ENCODE measurements around the gene HIC1. TPM values are rescaled to one million over a fixed set of nuclear protein-coding genes. Genes with fewer than 3 reads are reported as not detected.
A peak's percentile ranks its signal among the peaks of the same experiment; 100 is the strongest.

HIC1 gene
- total RNA-seq, 2 donors from 2014 or later, result 15.5 to 18.0 TPM

- no peak overlapping the region for H3K4me3 ChIP-seq
- no peaks in the 10 kb centered on the region for H3K9me3 ChIP-seq
- no peak for TF ChIP-seq CTCF (IDR thresholded peaks at IDR 0.05)
- peaks cover 0 to 58% of the 10 kb centered on the region in 2 donors for H3K4me1 ChIP-seq
- peak overlapping the region in 1 of 2 donors; percentile 39 for H3K27ac ChIP-seq
- no peaks in the 10 kb centered on the region for H3K36me3 ChIP-seq
- DNase-seq (ENCODE audit: low spot score), result no peak
- H3K27me3 ChIP-seq, result no peaks in the 10 kb centered on the region
Measured at GRCh38 chr17:2028234-2028614, 26.7 kb upstream of the HIC1 start.

- H3K36me3 ChIP-seq, result peaks cover 4% of the 10 kb centered on the region
- H3K27ac ChIP-seq, result peak overlapping the region in 1 of 2 donors; percentile 39
- DNase-seq (ENCODE audit: low spot score), result no peak
- no peak overlapping the region for H3K4me3 ChIP-seq
- H3K27me3 ChIP-seq, result no peaks in the 10 kb centered on the region
- H3K4me1 ChIP-seq, result peaks cover 0 to 53% of the 10 kb centered on the region in 2 donors
- no peak for TF ChIP-seq CTCF (IDR thresholded peaks at IDR 0.05)
- no peaks in the 10 kb centered on the region for H3K9me3 ChIP-seq
Measured at GRCh38 chr17:2028737-2029136, 26.2 kb upstream of the HIC1 start.

GRCh38 chr17:2029911-2030778 is 24.8 kb upstream of the HIC1 start, which contains the start of gene DPH1:
Gene DPH1 (plus strand): TSS chr17:2030153. CDS start chr17:2030170, 17 bp downstream.
- no peaks in the 10 kb centered on the region for H3K27me3 ChIP-seq
- H3K4me1 ChIP-seq, result peaks cover 0 to 40% of the 10 kb centered on the region in 2 donors
- H3K27ac ChIP-seq, result peak within 1 kb of the TSS; percentile 60 to 81
- TF ChIP-seq CTCF (IDR thresholded peaks at IDR 0.05), result no peak
- H3K36me3 ChIP-seq, result peaks cover 6% of the 10 kb centered on the region
- peak within 1 kb of the TSS; percentile 81 to 97 for H3K4me3 ChIP-seq
- DNase-seq (ENCODE audit: low spot score), result peak; percentile 92
- H3K9me3 ChIP-seq, result no peaks in the 10 kb centered on the region

GRCh38 chr17:2030779-2031163 is 24.1 kb upstream of the HIC1 start:
- peak in 1 of 2 donors; percentile 46 for TF ChIP-seq CTCF (IDR thresholded peaks at IDR 0.05)
- no peaks in the 10 kb centered on the region for H3K27me3 ChIP-seq
- H3K36me3 ChIP-seq, result peaks cover 10% of the 10 kb centered on the region
- peak overlapping the region; percentile 81 to 97 for H3K4me3 ChIP-seq
- no peak for DNase-seq (ENCODE audit: low spot score)
- H3K4me1 ChIP-seq, result peaks cover 0 to 36% of the 10 kb centered on the region in 2 donors
- no peaks in the 10 kb centered on the region for H3K9me3 ChIP-seq
- peak overlapping the region in 1 of 2 donors; percentile 81 for H3K27ac ChIP-seq

- Histone ChIP-seq H3K27me3 (no peaks in the 10 kb centered on the region), H3K36me3 (peaks cover 34% of the 10 kb centered on the region), H3K4me3 (no peak overlapping the region), H3K9me3 (no peaks in the 10 kb centered on the region), H3K4me1 (peaks cover 0 to 23% of the 10 kb centered on the region in 2 donors), H3K27ac (no peak overlapping the region)
- TF ChIP-seq CTCF (IDR thresholded peaks at IDR 0.05), result no peak
- no peak for DNase-seq (ENCODE audit: low spot score)
Measured at GRCh38 chr17:2033153-2033552, 21.8 kb upstream of the HIC1 start.
